Kidney epithelial cell (primary cell): ENCODE measurements around the gene IRF2. TPM values are rescaled to one million over a fixed set of nuclear protein-coding genes. Genes with fewer than 3 reads are reported as not detected.

Experiments
- DNase-seq: peaks from one replicate; pipeline ENCODE4 v3.0.0-alpha.2; 2010; ENCODE audit warnings: low read depth
- H3K27me3 ChIP-seq: 2 replicates; pipeline ENCODE4 v1.6.0; 2011; ENCODE audit warnings: low read length; ENCODE audit not compliant: control insufficient read depth, insufficient read depth
- H3K36me3 ChIP-seq: 2 replicates; pipeline ENCODE4 v1.5.1; 2011; ENCODE audit warnings: low read length; ENCODE audit not compliant: control insufficient read depth, insufficient read depth
- H3K4me3 ChIP-seq: 2 replicates; pipeline ENCODE4 v1.5.1; 2011; ENCODE audit warnings: low read depth, mild to moderate bottlenecking, control low read depth, low read length
- total RNA-seq: library from RNA; depleted of rRNA; stranded (reverse); fragments of >200 nt; gene quantifications from 2 replicates; pipeline ENCODE4 v1.2.3, GENCODE V29; 2015
- TF ChIP-seq, protein P1 (sequence below): IDR thresholded peaks from 2 replicates; pipeline ENCODE4 v1.5.1; 2011; ENCODE audit warnings: mild to moderate bottlenecking, moderate library complexity, low read length, control low read depth, inconsistent platforms; ENCODE audit not compliant: insufficient read depth, poor library complexity, severe bottlenecking

The IRF2 gene
- total RNA-seq, 1 donor from 2014 or later: 30.4 TPM

DNA sequence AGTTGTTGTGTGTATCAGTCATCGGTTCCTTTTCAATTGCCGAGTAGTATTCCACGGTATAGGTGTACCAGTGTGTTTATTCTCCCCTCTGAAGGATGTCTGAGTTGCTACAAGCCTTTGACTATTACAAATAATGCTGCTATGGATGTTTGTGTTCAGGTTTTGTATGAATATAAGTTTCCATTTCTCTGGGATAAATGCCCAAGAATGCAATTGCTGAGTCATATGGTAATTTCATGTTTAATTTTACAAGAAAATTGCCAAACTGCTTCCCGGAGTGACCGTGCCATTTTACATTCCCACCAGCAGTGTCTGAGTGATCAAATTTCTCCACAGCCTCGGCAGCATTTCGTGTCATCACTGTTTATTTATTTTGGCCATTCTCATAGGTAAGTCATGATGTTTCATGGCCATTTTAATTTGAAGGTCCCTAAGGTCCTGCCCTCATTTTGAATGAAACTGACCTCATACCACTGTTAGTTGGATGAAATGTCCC lies 73.9 kb downstream of the IRF2 start:
- DNase-seq: no peak
- Histone ChIP-seq H3K36me3 (peaks cover 2% of the 10 kb centered on the region), H3K4me3 (no peak overlapping the region), H3K27me3 (no peaks in the 10 kb centered on the region)
- TF ChIP-seq, protein P1, sequence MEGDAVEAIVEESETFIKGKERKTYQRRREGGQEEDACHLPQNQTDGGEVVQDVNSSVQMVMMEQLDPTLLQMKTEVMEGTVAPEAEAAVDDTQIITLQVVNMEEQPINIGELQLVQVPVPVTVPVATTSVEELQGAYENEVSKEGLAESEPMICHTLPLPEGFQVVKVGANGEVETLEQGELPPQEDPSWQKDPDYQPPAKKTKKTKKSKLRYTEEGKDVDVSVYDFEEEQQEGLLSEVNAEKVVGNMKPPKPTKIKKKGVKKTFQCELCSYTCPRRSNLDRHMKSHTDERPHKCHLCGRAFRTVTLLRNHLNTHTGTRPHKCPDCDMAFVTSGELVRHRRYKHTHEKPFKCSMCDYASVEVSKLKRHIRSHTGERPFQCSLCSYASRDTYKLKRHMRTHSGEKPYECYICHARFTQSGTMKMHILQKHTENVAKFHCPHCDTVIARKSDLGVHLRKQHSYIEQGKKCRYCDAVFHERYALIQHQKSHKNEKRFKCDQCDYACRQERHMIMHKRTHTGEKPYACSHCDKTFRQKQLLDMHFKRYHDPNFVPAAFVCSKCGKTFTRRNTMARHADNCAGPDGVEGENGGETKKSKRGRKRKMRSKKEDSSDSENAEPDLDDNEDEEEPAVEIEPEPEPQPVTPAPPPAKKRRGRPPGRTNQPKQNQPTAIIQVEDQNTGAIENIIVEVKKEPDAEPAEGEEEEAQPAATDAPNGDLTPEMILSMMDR: no peak

DNA sequence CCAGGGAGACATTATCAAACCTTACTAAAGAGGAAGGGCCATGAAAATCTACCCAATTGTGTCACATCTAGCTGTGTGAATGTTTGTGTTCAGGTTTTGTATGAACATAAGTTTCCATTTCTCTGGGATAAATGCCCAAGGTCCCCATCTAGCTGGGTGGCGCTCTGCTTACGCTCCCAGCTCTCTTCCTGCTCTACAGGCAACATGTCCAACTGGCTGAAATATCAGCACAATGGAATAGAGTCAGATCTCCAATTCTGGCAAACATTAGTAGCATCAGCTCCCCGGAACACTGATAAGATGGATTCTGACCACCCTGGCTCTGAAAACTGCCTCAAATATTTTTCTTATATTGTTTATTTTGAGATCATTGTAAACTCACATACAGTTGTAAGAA lies 74.8 kb downstream of the IRF2 start:
- Histone ChIP-seq H3K36me3 (peaks cover 2% of the 10 kb centered on the region), H3K4me3 (no peak overlapping the region), H3K27me3 (no peaks in the 10 kb centered on the region)
- TF ChIP-seq, protein P1: no peak
- DNase-seq: no peak

DNA sequence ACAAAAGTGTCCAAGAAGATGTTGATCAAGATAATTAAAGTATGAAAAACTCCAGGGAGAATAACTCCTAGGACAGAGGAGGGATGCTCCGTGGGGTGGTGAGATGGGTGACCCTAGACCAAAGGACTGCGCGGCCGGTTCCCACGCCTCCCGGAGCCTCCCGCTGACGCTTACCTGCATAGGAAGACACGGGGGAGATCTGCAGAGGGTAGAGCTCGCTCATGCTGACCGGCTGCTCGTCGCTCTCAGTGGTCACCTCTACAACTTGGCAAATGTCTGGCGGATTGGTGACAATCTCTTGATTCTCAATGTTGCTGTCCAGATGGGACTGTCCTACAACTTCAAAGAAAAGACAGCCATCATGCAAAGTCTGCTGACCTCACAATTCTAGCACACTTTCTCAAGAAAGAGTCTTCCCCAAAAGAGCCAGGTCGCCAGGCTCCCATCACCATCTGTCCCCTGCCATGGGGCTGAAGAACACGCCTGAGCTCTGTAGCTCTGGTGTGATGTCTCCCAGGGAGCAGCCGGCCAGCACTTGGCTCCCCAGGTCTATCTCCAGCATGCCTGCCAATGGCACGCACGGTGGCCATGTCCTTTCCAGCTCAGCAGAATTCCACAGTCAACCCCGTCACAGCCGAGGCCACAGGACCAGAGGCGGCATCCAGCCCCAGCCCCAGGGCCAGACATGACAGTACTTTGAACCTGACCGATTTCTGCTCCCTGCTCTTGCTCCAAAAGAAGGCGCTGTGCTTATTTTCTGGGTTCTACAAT lies 75.4 kb downstream of the IRF2 start:
- peaks cover 2% of the 10 kb centered on the region for H3K36me3 ChIP-seq
- no peak overlapping the region for H3K4me3 ChIP-seq
- no peak for DNase-seq
- H3K27me3 ChIP-seq: no peaks in the 10 kb centered on the region
- TF ChIP-seq, protein P1: no peak

DNA sequence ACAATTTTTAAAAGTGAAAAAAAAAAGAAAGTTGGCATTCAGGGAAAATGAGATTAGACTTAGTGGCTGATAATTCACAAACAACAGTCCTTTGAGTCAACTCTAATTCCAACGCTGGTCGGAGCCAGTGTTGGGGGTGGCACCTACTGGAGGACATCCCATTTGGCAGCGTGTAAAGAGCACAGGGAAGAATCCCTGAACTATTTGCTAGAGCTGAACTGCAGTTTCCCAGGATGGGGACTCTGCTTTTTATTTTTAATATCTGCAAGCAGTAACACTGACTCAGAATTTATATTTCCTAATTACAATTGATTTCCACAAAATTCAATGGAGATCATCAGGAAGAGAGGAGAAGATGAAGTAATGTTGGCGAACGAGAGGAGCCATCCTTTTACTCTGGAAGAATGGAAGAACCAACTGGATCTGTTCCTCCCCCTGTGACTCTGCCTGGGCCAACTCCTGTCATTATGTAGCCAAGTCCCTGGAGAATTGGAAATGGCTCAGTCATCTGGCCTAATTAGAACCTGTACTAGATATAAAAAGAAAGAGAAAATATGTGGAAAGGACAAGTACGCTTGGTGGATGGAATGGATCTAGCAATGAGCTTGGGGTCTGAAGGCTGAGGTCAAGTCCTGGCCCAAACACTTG lies 76.7 kb downstream of the IRF2 start:
- Histone ChIP-seq H3K4me3 (no peak overlapping the region), H3K36me3 (peaks cover 2% of the 10 kb centered on the region), H3K27me3 (no peaks in the 10 kb centered on the region)
- TF ChIP-seq, protein P1: no peak
- no peak for DNase-seq

DNA sequence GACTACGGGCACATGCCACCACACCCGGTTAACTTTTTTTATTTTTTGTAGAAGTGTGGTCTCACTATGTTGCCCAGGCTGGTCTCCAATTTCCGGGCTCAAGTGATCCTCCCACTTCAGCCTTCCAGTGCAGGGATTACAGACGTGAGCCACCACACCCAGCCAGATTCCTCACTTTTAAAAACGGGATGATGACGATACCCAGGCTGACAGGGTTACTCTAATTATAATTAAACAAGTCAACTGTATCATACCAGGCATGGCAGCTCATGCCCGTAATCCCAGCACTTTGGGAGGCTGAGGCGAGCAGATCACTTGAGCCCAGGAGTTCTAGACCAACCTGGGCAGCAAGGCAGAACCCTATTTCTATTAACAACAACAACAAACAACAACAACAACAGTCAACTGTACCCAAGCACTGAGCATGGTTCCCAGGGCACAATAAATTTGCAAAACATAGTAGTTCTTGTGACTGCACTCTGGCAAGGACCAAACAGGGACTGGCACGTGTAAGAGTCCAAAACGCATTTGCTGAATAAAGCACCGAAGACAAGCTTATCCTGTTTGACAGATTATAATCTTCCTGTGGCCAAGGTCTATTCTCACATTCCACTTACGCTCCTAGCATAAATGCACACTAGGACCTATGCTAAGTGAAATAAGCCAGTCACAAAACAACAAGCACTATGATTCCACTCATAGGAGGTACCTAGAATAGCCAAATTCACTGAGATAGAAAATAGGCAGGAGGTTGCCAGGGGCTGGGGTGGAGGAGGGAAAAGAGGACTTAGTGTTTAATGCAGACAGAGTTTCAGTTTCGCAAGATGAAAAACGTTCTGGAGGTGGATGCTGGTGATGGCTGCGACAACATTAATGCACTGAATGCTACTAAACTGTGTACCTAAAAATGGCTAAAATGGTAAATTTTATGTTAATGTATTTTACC lies 77.5 kb downstream of the IRF2 start:
- Histone ChIP-seq H3K27me3 (no peaks in the 10 kb centered on the region), H3K36me3 (no peaks in the 10 kb centered on the region)
- DNase-seq: no peak

More for the DNA sequence above, 77.5 kb downstream of the IRF2 start:
- TF ChIP-seq, protein P1: no peak
- no peak overlapping the region for H3K4me3 ChIP-seq
